Mammary epithelial cell (primary cell): ENCODE data around the gene NDUFS2.
A peak's percentile ranks its signal among the peaks of the same experiment; 100 is the strongest.

Experiments
- EZH2 ChIP-seq: IDR thresholded peaks from 2 replicates; pipeline ENCODE4 v1.6.1; 2012; ENCODE audit warnings: low read length, inconsistent platforms, borderline replicate concordance
- TF ChIP-seq, protein P1 (sequence below), 2 donors: IDR thresholded peaks in 1 of 2; conservative IDR thresholded peaks in 1 of 2; 2 replicates each; pipeline ENCODE4 v1.5.1; 2011 to 2012; ENCODE audit warnings: inconsistent platforms in 2 of 2, low read length in 2 of 2, mild to moderate bottlenecking in 2 of 2, control low read depth in 1 of 2, low read depth in 1 of 2; ENCODE audit not compliant: insufficient read depth in 1 of 2; ENCODE audit errors: extremely low read depth in 1 of 2

DNA sequence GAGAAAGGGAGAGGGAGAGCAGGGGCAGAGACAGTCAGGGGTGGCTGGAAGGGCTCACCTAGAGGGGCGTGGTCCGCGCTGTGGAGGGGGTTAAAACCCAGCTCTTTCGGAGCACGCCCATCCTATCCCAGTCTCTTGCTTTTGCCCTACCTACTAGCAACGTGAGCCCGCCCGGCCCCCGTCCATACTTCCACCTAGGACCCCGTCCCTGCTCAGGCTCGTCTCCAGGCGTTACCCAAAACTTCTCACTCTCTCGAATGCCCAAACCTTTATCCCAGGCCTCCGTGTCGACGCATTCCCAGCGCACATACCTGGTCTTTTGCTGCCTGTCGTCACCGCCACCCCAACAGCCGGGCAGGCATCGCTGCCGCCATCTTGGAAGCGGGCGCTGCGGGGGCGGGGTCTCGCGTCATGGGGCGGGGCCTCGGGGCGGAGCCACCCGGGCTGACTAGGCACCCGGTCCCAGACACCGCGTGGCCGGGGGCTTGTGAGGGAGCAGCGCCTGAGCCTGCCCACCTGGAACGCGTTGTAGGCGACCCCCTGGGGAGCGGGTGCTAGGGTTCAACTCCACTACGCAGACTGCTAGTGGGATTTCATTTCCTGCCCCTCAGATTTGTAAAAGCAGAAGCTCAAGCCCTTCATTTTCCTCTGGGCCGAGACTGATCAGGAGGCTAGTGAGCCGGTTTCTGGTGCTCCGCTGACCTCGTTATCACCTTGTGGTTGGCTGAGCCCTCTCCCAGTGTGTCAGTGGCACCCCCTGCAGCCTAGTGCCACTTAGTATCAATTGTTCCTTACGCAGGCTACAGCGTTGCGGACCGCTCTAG is 24.8 kb upstream of the NDUFS2 start, which contains the start of gene B4GALT3:
- TF ChIP-seq EZH2, result no peak
- TF ChIP-seq, protein P1, sequence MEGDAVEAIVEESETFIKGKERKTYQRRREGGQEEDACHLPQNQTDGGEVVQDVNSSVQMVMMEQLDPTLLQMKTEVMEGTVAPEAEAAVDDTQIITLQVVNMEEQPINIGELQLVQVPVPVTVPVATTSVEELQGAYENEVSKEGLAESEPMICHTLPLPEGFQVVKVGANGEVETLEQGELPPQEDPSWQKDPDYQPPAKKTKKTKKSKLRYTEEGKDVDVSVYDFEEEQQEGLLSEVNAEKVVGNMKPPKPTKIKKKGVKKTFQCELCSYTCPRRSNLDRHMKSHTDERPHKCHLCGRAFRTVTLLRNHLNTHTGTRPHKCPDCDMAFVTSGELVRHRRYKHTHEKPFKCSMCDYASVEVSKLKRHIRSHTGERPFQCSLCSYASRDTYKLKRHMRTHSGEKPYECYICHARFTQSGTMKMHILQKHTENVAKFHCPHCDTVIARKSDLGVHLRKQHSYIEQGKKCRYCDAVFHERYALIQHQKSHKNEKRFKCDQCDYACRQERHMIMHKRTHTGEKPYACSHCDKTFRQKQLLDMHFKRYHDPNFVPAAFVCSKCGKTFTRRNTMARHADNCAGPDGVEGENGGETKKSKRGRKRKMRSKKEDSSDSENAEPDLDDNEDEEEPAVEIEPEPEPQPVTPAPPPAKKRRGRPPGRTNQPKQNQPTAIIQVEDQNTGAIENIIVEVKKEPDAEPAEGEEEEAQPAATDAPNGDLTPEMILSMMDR (conservative IDR thresholded peaks at IDR 0.05 in 1 of 2, IDR thresholded peaks at IDR 0.05 in 1 of 2; ENCODE audit: extremely low read depth in 1 of 2, insufficient read depth in 1 of 2, low read depth in 1 of 2, low read length in 2 of 2), result peak in 1 of 2 donors; percentile 34
